ENCODE measurements around the gene ZMYND8. TPM values are rescaled to one million over a fixed set of nuclear protein-coding genes. Genes with fewer than 3 reads are reported as not detected.
A peak's percentile ranks its signal among the peaks of the same experiment; 100 is the strongest.
"Not testable (repeated sequence)": the region's sequence is repeated elsewhere in the genome, so short reads cannot be mapped to it uniquely, and the experiment has no call there.

The ZMYND8 gene
- total RNA-seq, 6 experiments from 2014 or later = 27.8 to 38.3 (median 34.8) TPM

GRCh38 chr20:47382746-47383415, 26.4 kb upstream of the ZMYND8 start:
- Mint-ChIP-seq H3K36me3 (ENCODE audit: low read depth) (no peaks in the 10 kb centered on the region), H3K9me3 (no peaks in the 10 kb centered on the region)

GRCh38 chr20:47380481-47380880, 24.0 kb upstream of the ZMYND8 start:
- peaks cover 50% of the 10 kb centered on the region for H3K4me1 Mint-ChIP-seq (ENCODE audit: low read depth)
- no peak for DNase-seq
- H3K36me3 Mint-ChIP-seq (ENCODE audit: low read depth) = no peaks in the 10 kb centered on the region
- TF ChIP-seq CTCF (IDR thresholded peaks at IDR 0.05) = no peak
- H3K27me3 Mint-ChIP-seq (ENCODE audit: insufficient read depth) = no peaks in the 10 kb centered on the region
- H3K27ac Mint-ChIP-seq = peak overlapping the region; percentile 91; the same call in 1 of the 2 replicates
- no peaks in the 10 kb centered on the region for H3K9me3 Mint-ChIP-seq
- H3K4me3 Mint-ChIP-seq = no peak overlapping the region

More at GRCh38 chr20:47382746-47383415, 26.4 kb upstream of the ZMYND8 start:
- Mint-ChIP-seq H3K4me1 (ENCODE audit: low read depth) (peaks cover 45% of the 10 kb centered on the region), H3K4me3 (no peak overlapping the region), H3K27ac (peak overlapping the region; percentile 49), H3K27me3 (ENCODE audit: insufficient read depth) (no peaks in the 10 kb centered on the region)
- no peak for TF ChIP-seq CTCF (IDR thresholded peaks at IDR 0.05)
- no peak for DNase-seq

- Mint-ChIP-seq H3K27ac (peak overlapping the region; percentile 91), H3K9me3 (no peaks in the 10 kb centered on the region), H3K27me3 (ENCODE audit: insufficient read depth) (no peaks in the 10 kb centered on the region), H3K4me3 (peak overlapping the region; percentile 8; the same call in 1 of the 2 replicates), H3K4me1 (ENCODE audit: low read depth) (peaks cover 44% of the 10 kb centered on the region), H3K36me3 (ENCODE audit: low read depth) (no peaks in the 10 kb centered on the region)
- peak; percentile 72 for DNase-seq
- TF ChIP-seq CTCF (IDR thresholded peaks at IDR 0.05) = no peak
Measured at GRCh38 chr20:47379433-47380150, 23.1 kb upstream of the ZMYND8 start.

GRCh38 chr20:47377122-47377722, 20.7 kb upstream of the ZMYND8 start:
- Mint-ChIP-seq H3K4me1 (ENCODE audit: low read depth) (peaks cover 37% of the 10 kb centered on the region), H3K27ac (no peak overlapping the region), H3K4me3 (no peak overlapping the region), H3K27me3 (ENCODE audit: insufficient read depth) (no peaks in the 10 kb centered on the region), H3K36me3 (ENCODE audit: low read depth) (no peaks in the 10 kb centered on the region), H3K9me3 (no peaks in the 10 kb centered on the region)
- TF ChIP-seq CTCF (IDR thresholded peaks at IDR 0.05) = no peak
- DNase-seq = no peak

- peaks cover 37% of the 10 kb centered on the region for H3K4me1 Mint-ChIP-seq (ENCODE audit: low read depth)
- DNase-seq, H3K27ac Mint-ChIP-seq: not testable (repeated sequence)
Measured at GRCh38 chr20:47376096-47376643, 19.7 kb upstream of the ZMYND8 start.

GRCh38 chr20:47374121-47374520, 17.6 kb upstream of the ZMYND8 start:
- H3K36me3 Mint-ChIP-seq (ENCODE audit: low read depth); H3K4me3 Mint-ChIP-seq; H3K9me3 Mint-ChIP-seq; DNase-seq; H3K27me3 Mint-ChIP-seq (ENCODE audit: insufficient read depth); H3K27ac Mint-ChIP-seq: not testable (repeated sequence)
- peaks cover 22% of the 10 kb centered on the region for H3K4me1 Mint-ChIP-seq (ENCODE audit: low read depth)

More at GRCh38 chr20:47376096-47376643, 19.7 kb upstream of the ZMYND8 start:
- not testable (repeated sequence) for H3K36me3 Mint-ChIP-seq (ENCODE audit: low read depth); H3K9me3 Mint-ChIP-seq; H3K27me3 Mint-ChIP-seq (ENCODE audit: insufficient read depth); H3K4me3 Mint-ChIP-seq
